ENCODE measurements around the gene HSD17B11. TPM values are rescaled to one million over a fixed set of nuclear protein-coding genes. Genes with fewer than 3 reads are reported as not detected.
"Not testable (repeated sequence)": the region's sequence is repeated elsewhere in the genome, so short reads cannot be mapped to it uniquely, and the experiment has no call there.

HSD17B11 gene
- polyA plus RNA-seq, 1 donor (not counting 4 experiments of a cell fraction or from before 2014, with no cell fraction given) = 8.5 TPM

DNA sequence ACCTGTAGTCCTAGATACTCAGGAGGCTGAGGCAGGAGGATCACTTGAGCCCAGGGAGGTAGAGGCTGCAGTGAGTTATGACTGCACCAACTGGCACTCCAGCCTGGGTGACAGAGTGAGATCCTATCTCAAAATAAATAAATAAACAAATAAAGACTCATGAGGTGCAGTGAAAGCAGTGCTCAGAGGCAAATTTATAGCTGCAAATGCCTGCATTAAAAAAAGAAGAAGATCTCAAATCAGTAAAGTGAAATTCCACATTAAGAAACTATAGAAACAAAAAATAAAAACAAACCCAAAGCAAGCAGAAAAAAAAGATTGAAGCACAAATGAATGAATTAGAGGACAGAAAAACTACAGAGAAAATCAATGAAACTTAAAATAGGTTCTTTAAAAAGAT, 45.8 kb downstream of the HSD17B11 start:
- DNase-seq (ENCODE audit: low read depth, low spot score) = no peak
- no peak overlapping the region for H3K4me3 ChIP-seq (ENCODE audit: control insufficient read depth in 2 of 3, extremely low read depth in 1 of 3, insufficient read depth in 2 of 3, low read depth in 1 of 3, low read length in 3 of 3)
- dilution Hi-C loops (cut with MboI; ENCODE audit: extremely low pct_ligation_motif_present, low sequenced_read_pairs) = no loop called here

DNA sequence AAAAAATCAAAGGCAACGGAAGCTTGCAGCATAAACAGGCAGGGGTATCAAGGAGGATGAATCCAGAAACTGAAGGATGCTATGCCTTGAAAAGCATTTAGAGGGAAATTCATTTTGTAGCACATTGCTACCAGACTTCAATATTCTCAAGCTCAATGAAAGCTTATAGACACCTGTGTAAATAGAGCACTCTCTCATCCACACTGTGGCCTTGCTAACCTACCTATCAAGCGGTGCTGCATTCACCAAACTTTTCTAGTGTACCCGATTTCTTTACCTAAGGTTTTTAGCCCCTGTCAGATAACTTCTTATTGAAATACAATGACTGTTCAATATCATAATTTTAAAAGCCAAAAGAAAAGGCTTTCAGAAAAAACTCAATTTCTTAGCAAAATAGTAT, 48.1 kb downstream of the HSD17B11 start:
- Histone ChIP-seq H2AFZ (ENCODE audit: control insufficient read depth, low read length) (no peak overlapping the region), H3K9me1 (ENCODE audit: control insufficient read depth, extremely low read depth, insufficient read depth, low read length) (no peaks in the 10 kb centered on the region), H3K9ac (ENCODE audit: control insufficient read depth, extremely low read depth, insufficient read depth, low read length) (no peak overlapping the region), H3K36me3 (ENCODE audit: control insufficient read depth in 2 of 2, extremely low read depth in 1 of 2, insufficient read depth in 2 of 2, low read length in 2 of 2) (no peaks in the 10 kb centered on the region), H3K27ac (ENCODE audit: control insufficient read depth, insufficient read depth, low read length) (no peak overlapping the region), H3K4me2 (ENCODE audit: control insufficient read depth, extremely low read depth, insufficient read depth, low read depth, low read length) (no peak overlapping the region), H3K4me1 (ENCODE audit: control insufficient read depth, extremely low read depth, insufficient read depth, low read length) (no peaks in the 10 kb centered on the region), H3K9me3 (ENCODE audit: control insufficient read depth, low read depth, low read length) (no peaks in the 10 kb centered on the region), H3K27me3 (ENCODE audit: control insufficient read depth, extremely low read depth, insufficient read depth, low read length) (no peaks in the 10 kb centered on the region), H4K20me1 (ENCODE audit: control insufficient read depth, extremely low read depth, insufficient read depth, low read length) (no peaks in the 10 kb centered on the region), H3K79me2 (ENCODE audit: control insufficient read depth, insufficient read depth, low read length) (no peaks in the 10 kb centered on the region), H3K4me3 (ENCODE audit: control insufficient read depth in 2 of 3, extremely low read depth in 1 of 3, insufficient read depth in 2 of 3, low read depth in 1 of 3, low read length in 3 of 3) (no peak overlapping the region)
- TF ChIP-seq, protein P1, sequence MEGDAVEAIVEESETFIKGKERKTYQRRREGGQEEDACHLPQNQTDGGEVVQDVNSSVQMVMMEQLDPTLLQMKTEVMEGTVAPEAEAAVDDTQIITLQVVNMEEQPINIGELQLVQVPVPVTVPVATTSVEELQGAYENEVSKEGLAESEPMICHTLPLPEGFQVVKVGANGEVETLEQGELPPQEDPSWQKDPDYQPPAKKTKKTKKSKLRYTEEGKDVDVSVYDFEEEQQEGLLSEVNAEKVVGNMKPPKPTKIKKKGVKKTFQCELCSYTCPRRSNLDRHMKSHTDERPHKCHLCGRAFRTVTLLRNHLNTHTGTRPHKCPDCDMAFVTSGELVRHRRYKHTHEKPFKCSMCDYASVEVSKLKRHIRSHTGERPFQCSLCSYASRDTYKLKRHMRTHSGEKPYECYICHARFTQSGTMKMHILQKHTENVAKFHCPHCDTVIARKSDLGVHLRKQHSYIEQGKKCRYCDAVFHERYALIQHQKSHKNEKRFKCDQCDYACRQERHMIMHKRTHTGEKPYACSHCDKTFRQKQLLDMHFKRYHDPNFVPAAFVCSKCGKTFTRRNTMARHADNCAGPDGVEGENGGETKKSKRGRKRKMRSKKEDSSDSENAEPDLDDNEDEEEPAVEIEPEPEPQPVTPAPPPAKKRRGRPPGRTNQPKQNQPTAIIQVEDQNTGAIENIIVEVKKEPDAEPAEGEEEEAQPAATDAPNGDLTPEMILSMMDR (optimal IDR thresholded peaks at IDR 0.05 in 1 of 3, IDR thresholded peaks at IDR 0.05 in 1 of 3, conservative IDR thresholded peaks at IDR 0.05 in 1 of 3; ENCODE audit: extremely low read depth in 1 of 3, insufficient read depth in 2 of 3, low read length in 3 of 3) = no peak
- no peak for TF ChIP-seq EZH2 (IDR thresholded peaks at IDR 0.05; ENCODE audit: low read length)
- DNase-seq (ENCODE audit: low read depth, low spot score) (no peak), FAIRE-seq (no peak)
- dilution Hi-C loops (cut with MboI; ENCODE audit: extremely low pct_ligation_motif_present, low sequenced_read_pairs) = no loop called here

More for the DNA sequence above, 45.8 kb downstream of the HSD17B11 start:
- Histone ChIP-seq H3K9ac (ENCODE audit: control insufficient read depth, extremely low read depth, insufficient read depth, low read length) (no peak overlapping the region), H3K4me2 (ENCODE audit: control insufficient read depth, extremely low read depth, insufficient read depth, low read depth, low read length) (no peak overlapping the region), H3K9me1 (ENCODE audit: control insufficient read depth, extremely low read depth, insufficient read depth, low read length) (no peaks in the 10 kb centered on the region), H2AFZ (ENCODE audit: control insufficient read depth, low read length) (no peak overlapping the region), H4K20me1 (ENCODE audit: control insufficient read depth, extremely low read depth, insufficient read depth, low read length) (no peaks in the 10 kb centered on the region), H3K36me3 (ENCODE audit: control insufficient read depth in 2 of 2, extremely low read depth in 1 of 2, insufficient read depth in 2 of 2, low read length in 2 of 2) (no peaks in the 10 kb centered on the region), H3K9me3 (ENCODE audit: control insufficient read depth, low read depth, low read length) (no peaks in the 10 kb centered on the region), H3K27me3 (ENCODE audit: control insufficient read depth, extremely low read depth, insufficient read depth, low read length) (no peaks in the 10 kb centered on the region), H3K27ac (ENCODE audit: control insufficient read depth, insufficient read depth, low read length) (no peak overlapping the region), H3K79me2 (ENCODE audit: control insufficient read depth, insufficient read depth, low read length) (no peaks in the 10 kb centered on the region), H3K4me1 (ENCODE audit: control insufficient read depth, extremely low read depth, insufficient read depth, low read length) (no peaks in the 10 kb centered on the region)
- FAIRE-seq = no peak
- TF ChIP-seq, protein P1 (optimal IDR thresholded peaks at IDR 0.05 in 1 of 3, IDR thresholded peaks at IDR 0.05 in 1 of 3, conservative IDR thresholded peaks at IDR 0.05 in 1 of 3; ENCODE audit: extremely low read depth in 1 of 3, insufficient read depth in 2 of 3, low read length in 3 of 3) = no peak
- TF ChIP-seq EZH2 (IDR thresholded peaks at IDR 0.05; ENCODE audit: low read length) = no peak

DNA sequence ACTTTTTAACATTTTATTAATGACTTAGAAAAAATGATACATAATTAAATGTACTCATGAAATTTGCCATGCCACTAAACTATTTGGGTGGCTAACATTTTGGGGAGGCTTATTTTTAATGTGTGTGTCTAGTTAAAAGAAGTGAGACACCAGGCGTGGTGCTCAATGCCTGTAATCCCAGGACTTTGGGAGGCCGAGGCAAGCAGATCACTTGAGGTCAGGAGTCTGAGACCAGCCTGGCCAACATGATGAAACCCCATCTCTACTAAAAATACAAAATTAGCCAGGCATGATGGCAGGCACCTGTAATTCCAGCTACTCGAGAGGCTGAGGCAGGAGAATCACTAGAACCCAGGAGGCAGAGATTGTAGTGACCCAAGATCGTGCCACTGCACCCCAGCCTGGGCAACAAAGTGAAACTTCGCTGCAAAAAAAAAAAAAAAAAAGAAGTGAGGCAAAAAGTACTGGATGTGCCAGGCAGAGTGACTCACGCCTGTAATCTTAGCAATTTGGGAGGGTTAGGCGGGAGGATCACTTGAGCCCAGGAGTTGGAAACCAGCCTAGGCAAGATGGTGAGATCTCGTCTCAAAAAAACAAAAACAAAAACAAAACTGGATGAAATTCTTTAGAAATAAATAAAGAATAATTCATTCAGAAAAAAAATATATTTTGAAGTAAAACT, 48.9 kb downstream of the HSD17B11 start:
- H3K36me3 ChIP-seq (ENCODE audit: control insufficient read depth in 2 of 2, extremely low read depth in 1 of 2, insufficient read depth in 2 of 2, low read length in 2 of 2); H3K9me1 ChIP-seq (ENCODE audit: control insufficient read depth, extremely low read depth, insufficient read depth, low read length); dilution Hi-C loops (cut with MboI; ENCODE audit: extremely low pct_ligation_motif_present, low sequenced_read_pairs); H3K79me2 ChIP-seq (ENCODE audit: control insufficient read depth, insufficient read depth, low read length); H3K9ac ChIP-seq (ENCODE audit: control insufficient read depth, extremely low read depth, insufficient read depth, low read length); H3K4me1 ChIP-seq (ENCODE audit: control insufficient read depth, extremely low read depth, insufficient read depth, low read length); H2AFZ ChIP-seq (ENCODE audit: control insufficient read depth, low read length); H3K27ac ChIP-seq (ENCODE audit: control insufficient read depth, insufficient read depth, low read length); H3K4me3 ChIP-seq (ENCODE audit: control insufficient read depth in 2 of 3, extremely low read depth in 1 of 3, insufficient read depth in 2 of 3, low read depth in 1 of 3, low read length in 3 of 3); DNase-seq (ENCODE audit: low read depth, low spot score); H3K9me3 ChIP-seq (ENCODE audit: control insufficient read depth, low read depth, low read length); H4K20me1 ChIP-seq (ENCODE audit: control insufficient read depth, extremely low read depth, insufficient read depth, low read length); H3K27me3 ChIP-seq (ENCODE audit: control insufficient read depth, extremely low read depth, insufficient read depth, low read length): not testable (repeated sequence)
- H3K4me2 ChIP-seq (ENCODE audit: control insufficient read depth, extremely low read depth, insufficient read depth, low read depth, low read length) = peak overlapping the region; percentile 49
- FAIRE-seq = peak; percentile 71
